GM12864 (cell line): ENCODE data around the gene KRTAP11-1.

ENCODE experiments used
- DNase-seq: peaks from one replicate; pipeline ENCODE4 v3.0.0-alpha.2; 2011; ENCODE audit warnings: low read depth
- H3K4me3 ChIP-seq: 2 replicates; pipeline ENCODE4 v1.5.1; 2011; ENCODE audit warnings: mild to moderate bottlenecking, low read depth, low read length, control low read depth
- TF ChIP-seq, protein P1 (sequence below): IDR thresholded peaks from 2 replicates; pipeline ENCODE4 v1.5.1; 2011; ENCODE audit warnings: low read depth, mild to moderate bottlenecking, moderate library complexity, low read length, control low read depth, inconsistent platforms; ENCODE audit errors: missing control alignments

KRTAP11-1 gene, protein sequence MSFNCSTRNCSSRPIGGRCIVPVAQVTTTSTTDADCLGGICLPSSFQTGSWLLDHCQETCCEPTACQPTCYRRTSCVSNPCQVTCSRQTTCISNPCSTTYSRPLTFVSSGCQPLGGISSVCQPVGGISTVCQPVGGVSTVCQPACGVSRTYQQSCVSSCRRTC

GRCh38 chr21:30881480-30881879 lies at the start of gene KRTAP11-1:
Gene KRTAP11-1, minus strand, starts transcription at chr21:30881580. Its CDS starts 56 bp downstream, at chr21:30881524.
- H3K4me3 ChIP-seq = no peak within 1 kb of the TSS
- no peak for DNase-seq
- TF ChIP-seq, protein P1, sequence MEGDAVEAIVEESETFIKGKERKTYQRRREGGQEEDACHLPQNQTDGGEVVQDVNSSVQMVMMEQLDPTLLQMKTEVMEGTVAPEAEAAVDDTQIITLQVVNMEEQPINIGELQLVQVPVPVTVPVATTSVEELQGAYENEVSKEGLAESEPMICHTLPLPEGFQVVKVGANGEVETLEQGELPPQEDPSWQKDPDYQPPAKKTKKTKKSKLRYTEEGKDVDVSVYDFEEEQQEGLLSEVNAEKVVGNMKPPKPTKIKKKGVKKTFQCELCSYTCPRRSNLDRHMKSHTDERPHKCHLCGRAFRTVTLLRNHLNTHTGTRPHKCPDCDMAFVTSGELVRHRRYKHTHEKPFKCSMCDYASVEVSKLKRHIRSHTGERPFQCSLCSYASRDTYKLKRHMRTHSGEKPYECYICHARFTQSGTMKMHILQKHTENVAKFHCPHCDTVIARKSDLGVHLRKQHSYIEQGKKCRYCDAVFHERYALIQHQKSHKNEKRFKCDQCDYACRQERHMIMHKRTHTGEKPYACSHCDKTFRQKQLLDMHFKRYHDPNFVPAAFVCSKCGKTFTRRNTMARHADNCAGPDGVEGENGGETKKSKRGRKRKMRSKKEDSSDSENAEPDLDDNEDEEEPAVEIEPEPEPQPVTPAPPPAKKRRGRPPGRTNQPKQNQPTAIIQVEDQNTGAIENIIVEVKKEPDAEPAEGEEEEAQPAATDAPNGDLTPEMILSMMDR = no peak

GRCh38 chr21:30924146-30924700 lies 42.8 kb upstream of the KRTAP11-1 start:
- DNase-seq = no peak
- H3K4me3 ChIP-seq = no peak overlapping the region
- TF ChIP-seq, protein P1 = no peak

DNA sequence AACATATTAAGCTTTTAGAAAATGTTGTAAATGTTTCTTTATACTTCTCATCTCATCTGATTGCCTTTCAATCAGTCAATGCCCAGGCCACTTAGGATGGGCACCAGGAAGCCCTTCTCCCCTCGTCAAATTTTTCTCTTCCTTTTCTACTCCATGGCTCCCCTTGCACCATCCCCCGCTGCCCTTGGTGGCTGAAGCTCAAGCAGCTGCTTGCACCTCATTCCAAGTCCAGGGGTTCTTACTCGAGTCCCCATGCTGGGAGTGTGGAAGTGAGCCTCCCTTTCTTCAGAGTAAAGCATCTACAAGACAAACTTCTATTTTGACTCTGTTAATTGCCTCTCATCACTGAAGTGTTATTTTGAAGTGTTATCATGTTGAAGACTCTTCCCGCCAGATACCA lies 39.7 kb upstream of the KRTAP11-1 start:
- no peak overlapping the region for H3K4me3 ChIP-seq
- TF ChIP-seq, protein P1 = no peak
- no peak for DNase-seq

DNA sequence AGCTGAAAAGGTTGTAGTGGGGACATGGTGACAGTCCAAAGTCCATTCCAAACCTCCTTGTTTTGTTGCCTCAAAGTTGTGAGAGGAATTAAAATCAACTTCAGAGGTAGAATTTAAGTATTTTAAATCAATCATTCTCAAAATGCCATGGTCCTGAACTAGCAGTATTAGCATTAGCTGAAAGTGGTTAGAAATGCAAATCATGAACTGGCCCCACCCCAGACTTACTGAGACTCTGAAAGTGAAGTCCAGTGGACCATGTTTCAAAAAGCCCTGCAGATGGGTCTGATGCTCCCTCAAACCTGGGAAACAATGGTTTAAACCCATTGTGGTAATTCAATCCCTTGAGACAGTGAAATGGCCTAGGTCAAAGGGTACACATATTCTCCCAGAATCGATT lies 36.2 kb upstream of the KRTAP11-1 start:
- TF ChIP-seq, protein P1 = no peak
- no peak overlapping the region for H3K4me3 ChIP-seq
- DNase-seq = no peak

GRCh38 chr21:30900881-30901280 lies 19.5 kb upstream of the KRTAP11-1 start:
- TF ChIP-seq, protein P1 = no peak
- DNase-seq = no peak
- no peak overlapping the region for H3K4me3 ChIP-seq

DNA sequence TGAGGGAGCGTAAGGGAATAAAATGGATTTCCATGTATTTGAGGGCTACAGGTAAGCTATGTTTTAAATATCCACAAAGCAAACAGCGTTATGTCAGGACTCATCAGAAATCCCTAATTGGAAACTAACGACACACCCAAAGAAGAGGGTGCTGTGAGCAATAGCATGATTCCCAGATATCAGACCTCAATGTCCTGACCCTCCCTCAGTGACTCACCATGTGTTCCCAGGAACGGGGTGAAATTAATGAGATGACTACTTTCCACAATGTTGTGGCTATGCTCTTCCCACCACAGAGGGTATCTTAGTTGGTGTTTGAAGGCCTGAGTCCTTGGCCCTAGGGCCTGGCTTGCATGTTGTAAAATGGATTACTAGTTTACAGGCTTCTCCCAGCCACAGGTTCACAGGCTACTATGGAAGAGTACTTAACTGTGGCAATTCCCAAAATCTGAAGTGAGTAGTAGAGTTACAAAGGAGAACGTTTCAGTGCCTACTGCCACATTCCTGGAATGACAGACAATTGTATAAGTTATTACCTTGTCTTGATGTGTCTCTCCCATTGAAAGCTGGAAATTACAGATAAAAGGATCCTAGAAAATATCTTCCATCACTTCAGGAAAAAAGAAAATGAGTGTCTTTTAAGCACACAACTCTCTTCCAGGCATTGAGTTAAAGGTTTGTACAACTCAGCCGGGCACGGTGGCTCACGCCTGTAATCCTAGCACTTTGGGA lies 1.7 kb upstream of the KRTAP11-1 start:
- no peak for DNase-seq
- no peak overlapping the region for H3K4me3 ChIP-seq
- TF ChIP-seq, protein P1 = no peak
